HCT116 (cell line): ENCODE data around the gene TRPV2. TPM values are rescaled to one million over a fixed set of nuclear protein-coding genes. Genes with fewer than 3 reads are reported as not detected.

ENCODE experiments used
- ATAC-seq: fragments of 200-7000 bp; cut with Tn5 transposase; 2 replicates; pipeline ENCODE4 v1.9.1; 2020; ENCODE audit warnings: mild to moderate bottlenecking, moderate library complexity
- BruUV-seq: library from RNA; stranded (reverse); fragments of 400-500 nt; replicated peaks from 2 replicates; lab custom pipeline; 2021; lab: Mats Ljungman, UMichigan
- CTCF ChIA-PET: fragments of 300-600 bp; sonication (Branson Sonifier 250); formaldehyde crosslinking; loops from one replicate; lab custom pipeline; 2021; ENCODE audit warnings: antibody characterized with exemption; lab: Charles Lee
- POLR2A ChIA-PET: fragments of 300-600, 350-600 bp; sonication (Branson Sonifier 250); formaldehyde crosslinking; loops from one replicate; lab custom pipeline; 2021; ENCODE audit warnings: antibody characterized with exemption; lab: Charles Lee
- RAD21 ChIA-PET, 2 experiments: fragments of 300-600 bp; sonication (Branson Sonifier 250); formaldehyde crosslinking; loops; one replicate each; lab custom pipeline; 2023; ENCODE audit warnings: low total read pairs in 2 of 2; ENCODE audit not compliant: uncharacterized antibody in 2 of 2, unreplicated experiment in 2 of 2, low non-redundant PET in 1 of 2; lab: Charles Lee
- DNase-seq: peaks from one replicate; pipeline ENCODE4 v3.0.0-alpha.2; 2010; ENCODE audit warnings: low read depth, low spot score
- H2AFZ ChIP-seq: fragments of 200-600 bp; shearing (Covaris generic), sonication (generic); 2 replicates; pipeline ENCODE4 v1.6.1; 2017; ENCODE audit warnings: low read depth, mixed run types, mixed read lengths, antibody characterized with exemption, low read length; ENCODE audit not compliant: poor library complexity, severe bottlenecking
- H3K27ac ChIP-seq: 2 replicates; pipeline ENCODE4 v1.5.1; 2012; ENCODE audit warnings: low read depth, low read length
- H3K27me3 ChIP-seq: fragments of 200-600 bp; sonication (generic); 2 replicates; pipeline ENCODE4 v1.6.1; 2016; ENCODE audit warnings: mixed run types, low read length, mixed read lengths; ENCODE audit not compliant: insufficient read depth
- H3K36me3 ChIP-seq, 2 experiments: fragments of 200-500 bp in 1 of 2; fragments of 200-600 bp in 1 of 2; sonication (Bioruptor generic) in 1 of 2; sonication (generic) in 1 of 2; 2 replicates each; pipeline versions ENCODE4 v1.5.1 to v1.6.1; 2014 to 2016; ENCODE audit warnings: low read length in 2 of 2, inconsistent platforms in 1 of 2, mixed read lengths in 1 of 2, mixed run types in 1 of 2; ENCODE audit not compliant: insufficient read depth in 2 of 2, control insufficient read depth in 1 of 2
- H3K4me1 ChIP-seq, 2 experiments: fragments of 200-600 bp in 1 of 2; sonication (generic) in 1 of 2; 2 replicates each; pipeline versions ENCODE4 v1.5.1 to v1.6.1; 2012 to 2017; ENCODE audit warnings: low read length in 2 of 2, inconsistent platforms in 1 of 2, mild to moderate bottlenecking in 1 of 2, mixed read lengths in 1 of 2, mixed run types in 1 of 2, moderate library complexity in 1 of 2; ENCODE audit not compliant: insufficient read depth in 2 of 2, control insufficient read depth in 1 of 2
- H3K4me2 ChIP-seq: fragments of 200-600 bp; sonication (generic); 2 replicates; pipeline ENCODE4 v1.6.1; 2017; ENCODE audit warnings: mixed run types, low read length, mixed read lengths
- H3K4me3 ChIP-seq, 2 experiments: fragments of 200-600 bp in 1 of 2; sonication (generic) in 1 of 2; replicated peaks in 1 of 2; 2 replicates each; pipeline ENCODE4 v1.5.1; 2011 to 2016; ENCODE audit warnings: low read length in 2 of 2, control low read depth in 1 of 2, low read depth in 1 of 2, mild to moderate bottlenecking in 1 of 2, mixed read lengths in 1 of 2, mixed run types in 1 of 2
- H3K79me2 ChIP-seq: fragments of 200-600 bp; sonication (generic); 2 replicates; pipeline ENCODE4 v1.6.1; 2017; ENCODE audit warnings: mild to moderate bottlenecking, mixed run types, low read length, moderate library complexity, mixed read lengths; ENCODE audit not compliant: insufficient read depth
- H3K9ac ChIP-seq: fragments of 200-600 bp; sonication (generic); 2 replicates; pipeline ENCODE4 v1.6.1; 2016; ENCODE audit warnings: low read length, mixed read lengths
- H3K9me2 ChIP-seq: fragments of 200-600 bp; sonication (generic), shearing (Covaris generic); 2 replicates; pipeline ENCODE4 v1.6.1; 2017; ENCODE audit warnings: mixed run types, mild to moderate bottlenecking, moderate library complexity; ENCODE audit not compliant: insufficient read depth
- H3K9me3 ChIP-seq, 2 experiments: fragments of 200-500 bp in 1 of 2; fragments of 200-600 bp in 1 of 2; sonication (Bioruptor generic) in 1 of 2; sonication (generic) in 1 of 2; 2 replicates each; pipeline ENCODE4 v1.6.1; 2014 to 2017; ENCODE audit warnings: low read length in 2 of 2, mixed read lengths in 2 of 2, inconsistent platforms in 1 of 2, low read depth in 1 of 2, mild to moderate bottlenecking in 1 of 2, mixed run types in 1 of 2, moderate library complexity in 1 of 2; ENCODE audit not compliant: control insufficient read depth in 1 of 2, insufficient read depth in 1 of 2
- H4K20me1 ChIP-seq: fragments of 200-600 bp; sonication (generic), shearing (Covaris generic); 2 replicates; pipeline ENCODE4 v1.6.1; 2017; ENCODE audit warnings: mixed run types, mild to moderate bottlenecking, moderate library complexity; ENCODE audit not compliant: insufficient read depth
- CEBPB ChIP-seq: IDR thresholded peaks from 2 replicates; pipeline ENCODE4 v1.6.1; 2012; ENCODE audit warnings: low read depth
- EGR1 ChIP-seq: IDR thresholded peaks from 2 replicates; pipeline ENCODE4 v1.6.1; 2012; ENCODE audit warnings: low read depth
- FOSL1 ChIP-seq: IDR thresholded peaks from 2 replicates; pipeline ENCODE4 v1.6.1; 2012; ENCODE audit warnings: low read depth
- JUND ChIP-seq: IDR thresholded peaks from 2 replicates; pipeline ENCODE4 v1.6.1; 2012
- POLR2AphosphoS5 ChIP-seq: IDR thresholded peaks from 2 replicates; pipeline ENCODE4 v1.6.1; 2011; ENCODE audit warnings: mild to moderate bottlenecking, low read depth, low read length, moderate library complexity
- REST ChIP-seq: IDR thresholded peaks from 2 replicates; pipeline ENCODE4 v1.6.1; 2012; ENCODE audit warnings: low read depth
- SIN3A ChIP-seq: IDR thresholded peaks from 2 replicates; pipeline ENCODE4 v1.6.1; 2012; ENCODE audit warnings: low read depth
- SP1 ChIP-seq: IDR thresholded peaks from 2 replicates; pipeline ENCODE4 v1.6.1; 2012; ENCODE audit warnings: low read depth
- YY1 ChIP-seq: IDR thresholded peaks from 2 replicates; pipeline ENCODE4 v1.6.1; 2011; ENCODE audit warnings: low read length, low read depth, moderate library complexity, mild to moderate bottlenecking; ENCODE audit not compliant: insufficient replicate concordance; ENCODE audit errors: extremely low read depth
- intact Hi-C: fragments of 100-400 bp; cut with micrococcal nuclease; formaldehyde crosslinking; loops from 2 replicates; pipeline ENCODE4 v1.10.0; 2022
- total RNA-seq: library from RNA; stranded (reverse); gene quantifications from one replicate; pipeline ENCODE4 v1.2.1, GENCODE V29; 2021; ENCODE audit not compliant: unreplicated experiment

TRPV2 gene
- total RNA-seq, 1 experiment from 2014 or later, result 2.7 TPM

GRCh38 chr17:16464303-16465051 lies 49.1 kb downstream of the TRPV2 start:
- no peaks in the 10 kb centered on the region for H4K20me1 ChIP-seq
- H3K79me2 ChIP-seq, result no peaks in the 10 kb centered on the region
- H3K27ac ChIP-seq, result no peak overlapping the region
- intact Hi-C loops, result no loop called here
- TF ChIP-seq FOSL1 (no peak), YY1 (no peak), EGR1 (no peak), JUND (no peak), SIN3A (no peak), REST (no peak), CEBPB (no peak), SP1 (no peak), POLR2AphosphoS5 (no peak)
- TF ChIP-seq, all 23 proteins: peak for 0
- H3K9me3 ChIP-seq, result no peaks in the 10 kb centered on the region
- ATAC-seq (no peak), DNase-seq (no peak)
- BruUV-seq, result no TSS peak
- CTCF ChIA-PET, result interaction anchor here (1.1 to 1.7 kb wide), 2 partner anchors 11 to 57 kb away, joined by 4 to 5 read pairs; no protein-coding TSS in a partner anchor
- no peak overlapping the region for H3K4me2 ChIP-seq
- no peak overlapping the region for H3K4me3 ChIP-seq
- H3K27me3 ChIP-seq, result no peaks in the 10 kb centered on the region
- POLR2A ChIA-PET, result interaction anchor here (6.9 kb wide), 1 partner anchor 25 kb away, joined by 29 read pairs; no protein-coding TSS in a partner anchor
- no peaks in the 10 kb centered on the region for H3K36me3 ChIP-seq
- H2AFZ ChIP-seq, result no peak overlapping the region
- H3K9me2 ChIP-seq, result no peaks in the 10 kb centered on the region
- RAD21 ChIA-PET, result no interaction called here
- no peak overlapping the region for H3K9ac ChIP-seq
- peaks cover 7 to 18% of the 10 kb centered on the region in 2 experiments; a peak in 3 of 4 replicates for H3K4me1 ChIP-seq
